ENCODE results near the gene ARNT2. TPM values are rescaled to one million over a fixed set of nuclear protein-coding genes. Genes with fewer than 3 reads are reported as not detected.

ARNT2 gene
- total and polyA plus RNA-seq, 2 of the 13 experiments (the other 11 are each of a cell fraction or from before 2014, with no cell fraction given): 0.69 to 1.7 TPM

DNA sequence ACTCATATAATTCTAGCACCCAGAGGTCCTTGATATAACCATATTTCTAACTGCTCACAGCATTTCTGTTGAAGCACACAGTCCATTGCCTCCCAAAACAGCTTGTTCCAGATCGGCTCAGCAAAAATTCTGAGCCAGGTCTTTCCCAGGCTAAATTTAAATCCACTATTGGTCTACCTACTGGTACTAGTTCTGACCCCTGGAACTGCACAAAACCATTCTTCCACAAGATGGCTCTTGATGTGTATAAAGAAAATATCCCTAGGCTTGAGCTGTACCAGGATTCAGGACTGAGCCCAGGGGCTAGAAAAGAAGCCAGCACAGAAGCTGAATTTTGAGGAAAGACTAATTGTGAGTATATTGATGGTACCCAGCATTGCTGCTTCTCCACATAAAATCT is 215.5 kb downstream of the ARNT2 start:
- BruUV-seq (replicated peaks): no TSS peak
- H3K9me3 ChIP-seq (ENCODE audit: low read length): no peaks in the 10 kb centered on the region
- H2AFZ ChIP-seq (ENCODE audit: low read length): no peak overlapping the region
- no peaks in the 10 kb centered on the region for H4K20me1 ChIP-seq (ENCODE audit: insufficient read depth, low read length)
- DNase-seq (ENCODE audit: low spot score) (peak; percentile 13), ATAC-seq (peak; percentile 55; the same call in 2 of the 3 replicates), FAIRE-seq (no peak)
- H3K9ac ChIP-seq (ENCODE audit: insufficient read depth, low read depth, low read length): no peak overlapping the region
- ChIA-PET POLR2A (interaction anchor here (1.2 kb wide), 1 partner anchor 22 kb away, joined by 3 read pairs; no protein-coding TSS in a partner anchor), CTCF (ENCODE audit: low intra/inter-chr PET ratio, low total read pairs) (no interaction called here)
- H3K79me2 ChIP-seq (ENCODE audit: insufficient read depth, low read length): no peaks in the 10 kb centered on the region
- peaks cover 18% of the 10 kb centered on the region for H3K4me1 ChIP-seq (ENCODE audit: insufficient read depth, low read length)
- H3K27me3 ChIP-seq (ENCODE audit: control insufficient read depth in 1 of 2, insufficient read depth in 2 of 2, low read length in 2 of 2): peaks cover 0 to 4% of the 10 kb centered on the region in 2 experiments; a peak in 3 of 5 replicates
- WGBS (ENCODE audit: low lambda C conversion rate): 7% methylated on average over 1 of the region's 1 CpG
- intact Hi-C loops (cut with micrococcal nuclease; ENCODE audit: unreplicated experiment): no loop called here
- no peaks in the 10 kb centered on the region for H3K36me3 ChIP-seq (replicated peaks in 1 of 2; ENCODE audit: control insufficient read depth in 1 of 2, insufficient read depth in 2 of 2, low read length in 2 of 2)
- no peak overlapping the region for H3K4me3 ChIP-seq (replicated peaks in 1 of 3; ENCODE audit: insufficient read depth in 1 of 3, low read depth in 2 of 3, low read length in 3 of 3)
- H3K27ac ChIP-seq (ENCODE audit: extremely low read length, insufficient read depth, low read length): no peak overlapping the region
- H3K4me2 ChIP-seq (ENCODE audit: low read depth, low read length): no peak overlapping the region
- in situ Hi-C loops (cut with HindIII; ENCODE audit: extremely low pct_ligation_motif_present, low pct_unique_long_range_greater_than_20kb): no loop called here
- TF ChIP-seq SMC3 (IDR thresholded peaks at IDR 0.05; ENCODE audit: low read length) (peak; percentile 14; the same call in 1 of the 2 replicates), SPEN (CRISPR knock-in tag; IDR thresholded peaks at IDR 0.05; ENCODE audit: low read depth) (no peak), FOXA3 (CRISPR knock-in tag; IDR thresholded peaks at IDR 0.05) (no peak), MATR3 (CRISPR knock-in tag; IDR thresholded peaks at IDR 0.05) (no peak), PRMT3 (CRISPR knock-in tag; IDR thresholded peaks at IDR 0.05; ENCODE audit: borderline replicate concordance, low read depth) (no peak), STAG1 (CRISPR knock-in tag; IDR thresholded peaks at IDR 0.05) (peak; percentile 26; the same call in 1 of the 2 replicates)
- TF ChIP-seq, protein P1, sequence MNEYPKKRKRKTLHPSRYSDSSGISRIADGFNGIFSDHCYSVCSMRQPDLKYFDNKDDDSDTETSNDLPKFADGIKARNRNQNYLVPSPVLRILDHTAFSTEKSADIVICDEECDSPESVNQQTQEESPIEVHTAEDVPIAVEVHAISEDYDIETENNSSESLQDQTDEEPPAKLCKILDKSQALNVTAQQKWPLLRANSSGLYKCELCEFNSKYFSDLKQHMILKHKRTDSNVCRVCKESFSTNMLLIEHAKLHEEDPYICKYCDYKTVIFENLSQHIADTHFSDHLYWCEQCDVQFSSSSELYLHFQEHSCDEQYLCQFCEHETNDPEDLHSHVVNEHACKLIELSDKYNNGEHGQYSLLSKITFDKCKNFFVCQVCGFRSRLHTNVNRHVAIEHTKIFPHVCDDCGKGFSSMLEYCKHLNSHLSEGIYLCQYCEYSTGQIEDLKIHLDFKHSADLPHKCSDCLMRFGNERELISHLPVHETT (CRISPR knock-in tag; conservative IDR thresholded peaks at IDR 0.05): no peak
- TF ChIP-seq, protein P2, sequence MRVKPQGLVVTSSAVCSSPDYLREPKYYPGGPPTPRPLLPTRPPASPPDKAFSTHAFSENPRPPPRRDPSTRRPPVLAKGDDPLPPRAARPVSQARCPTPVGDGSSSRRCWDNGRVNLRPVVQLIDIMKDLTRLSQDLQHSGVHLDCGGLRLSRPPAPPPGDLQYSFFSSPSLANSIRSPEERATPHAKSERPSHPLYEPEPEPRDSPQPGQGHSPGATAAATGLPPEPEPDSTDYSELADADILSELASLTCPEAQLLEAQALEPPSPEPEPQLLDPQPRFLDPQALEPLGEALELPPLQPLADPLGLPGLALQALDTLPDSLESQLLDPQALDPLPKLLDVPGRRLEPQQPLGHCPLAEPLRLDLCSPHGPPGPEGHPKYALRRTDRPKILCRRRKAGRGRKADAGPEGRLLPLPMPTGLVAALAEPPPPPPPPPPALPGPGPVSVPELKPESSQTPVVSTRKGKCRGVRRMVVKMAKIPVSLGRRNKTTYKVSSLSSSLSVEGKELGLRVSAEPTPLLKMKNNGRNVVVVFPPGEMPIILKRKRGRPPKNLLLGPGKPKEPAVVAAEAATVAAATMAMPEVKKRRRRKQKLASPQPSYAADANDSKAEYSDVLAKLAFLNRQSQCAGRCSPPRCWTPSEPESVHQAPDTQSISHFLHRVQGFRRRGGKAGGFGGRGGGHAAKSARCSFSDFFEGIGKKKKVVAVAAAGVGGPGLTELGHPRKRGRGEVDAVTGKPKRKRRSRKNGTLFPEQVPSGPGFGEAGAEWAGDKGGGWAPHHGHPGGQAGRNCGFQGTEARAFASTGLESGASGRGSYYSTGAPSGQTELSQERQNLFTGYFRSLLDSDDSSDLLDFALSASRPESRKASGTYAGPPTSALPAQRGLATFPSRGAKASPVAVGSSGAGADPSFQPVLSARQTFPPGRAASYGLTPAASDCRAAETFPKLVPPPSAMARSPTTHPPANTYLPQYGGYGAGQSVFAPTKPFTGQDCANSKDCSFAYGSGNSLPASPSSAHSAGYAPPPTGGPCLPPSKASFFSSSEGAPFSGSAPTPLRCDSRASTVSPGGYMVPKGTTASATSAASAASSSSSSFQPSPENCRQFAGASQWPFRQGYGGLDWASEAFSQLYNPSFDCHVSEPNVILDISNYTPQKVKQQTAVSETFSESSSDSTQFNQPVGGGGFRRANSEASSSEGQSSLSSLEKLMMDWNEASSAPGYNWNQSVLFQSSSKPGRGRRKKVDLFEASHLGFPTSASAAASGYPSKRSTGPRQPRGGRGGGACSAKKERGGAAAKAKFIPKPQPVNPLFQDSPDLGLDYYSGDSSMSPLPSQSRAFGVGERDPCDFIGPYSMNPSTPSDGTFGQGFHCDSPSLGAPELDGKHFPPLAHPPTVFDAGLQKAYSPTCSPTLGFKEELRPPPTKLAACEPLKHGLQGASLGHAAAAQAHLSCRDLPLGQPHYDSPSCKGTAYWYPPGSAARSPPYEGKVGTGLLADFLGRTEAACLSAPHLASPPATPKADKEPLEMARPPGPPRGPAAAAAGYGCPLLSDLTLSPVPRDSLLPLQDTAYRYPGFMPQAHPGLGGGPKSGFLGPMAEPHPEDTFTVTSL (CRISPR knock-in tag; IDR thresholded peaks at IDR 0.05; ENCODE audit: borderline replicate concordance): no peak

Measured in HepG2 (cell line).